Osteocyte (in vitro differentiated cells): Measurements from ENCODE around the gene SLC6A11. TPM values are rescaled to one million over a fixed set of nuclear protein-coding genes. Genes with fewer than 3 reads are reported as not detected.

Experiments
- DNase-seq: peaks from one replicate; pipeline ENCODE4 v3.0.0; 2021; ENCODE audit warnings: mixed read lengths; ENCODE audit not compliant: unreplicated experiment; ENCODE audit errors: extremely low spot score
- H3K27ac Mint-ChIP-seq: one replicate; pipeline ENCODE4 v1.8.0; 2021; ENCODE audit warnings: mild to moderate bottlenecking, mixed read lengths; ENCODE audit not compliant: unreplicated experiment
- H3K27me3 Mint-ChIP-seq: one replicate; pipeline ENCODE4 v1.8.0; 2021; ENCODE audit warnings: mixed read lengths; ENCODE audit not compliant: unreplicated experiment
- H3K36me3 Mint-ChIP-seq: one replicate; pipeline ENCODE4 v1.8.0; 2021; ENCODE audit warnings: mixed read lengths; ENCODE audit not compliant: unreplicated experiment
- H3K4me1 Mint-ChIP-seq: one replicate; pipeline ENCODE4 v1.8.0; 2021; ENCODE audit warnings: mixed read lengths; ENCODE audit not compliant: unreplicated experiment
- H3K4me3 Mint-ChIP-seq: one replicate; pipeline ENCODE4 v1.8.0; 2021; ENCODE audit warnings: mild to moderate bottlenecking, moderate library complexity, mixed read lengths; ENCODE audit not compliant: unreplicated experiment
- H3K9me3 Mint-ChIP-seq: one replicate; pipeline ENCODE4 v1.8.0; 2021; ENCODE audit warnings: mixed read lengths; ENCODE audit not compliant: unreplicated experiment
- CTCF ChIP-seq: fragments of 200-600 bp; sonication (generic); IDR thresholded peaks from 2 replicates; pipeline ENCODE4 v1.5.0; 2021; ENCODE audit warnings: antibody characterized with exemption, mild to moderate bottlenecking, moderate library complexity
- total RNA-seq: library from RNA; stranded (reverse); gene quantifications from 2 replicates; pipeline ENCODE4 v1.2.1, GENCODE V29; 2021

SLC6A11 gene
- total RNA-seq, 1 donor from 2014 or later: not detected

GRCh38 chr3:10974131-10974530, 158.1 kb downstream of the SLC6A11 start:
- DNase-seq: no peak
- Mint-ChIP-seq H3K27ac (no peak overlapping the region), H3K4me1 (peaks cover 50% of the 10 kb centered on the region), H3K4me3 (no peak overlapping the region), H3K27me3 (peaks cover 53% of the 10 kb centered on the region), H3K36me3 (no peaks in the 10 kb centered on the region), H3K9me3 (peaks cover 3% of the 10 kb centered on the region)
- no peak for TF ChIP-seq CTCF

- no peak for TF ChIP-seq CTCF
- Mint-ChIP-seq H3K36me3 (no peaks in the 10 kb centered on the region), H3K27me3 (peaks cover 50% of the 10 kb centered on the region), H3K27ac (no peak overlapping the region), H3K9me3 (peaks cover 3% of the 10 kb centered on the region), H3K4me3 (no peak overlapping the region), H3K4me1 (peaks cover 48% of the 10 kb centered on the region)
- no peak for DNase-seq
Measured at GRCh38 chr3:10974746-10975375, 158.8 kb downstream of the SLC6A11 start.

- DNase-seq: no peak
- Mint-ChIP-seq H3K4me1 (peaks cover 44% of the 10 kb centered on the region), H3K9me3 (no peaks in the 10 kb centered on the region), H3K36me3 (no peaks in the 10 kb centered on the region), H3K27me3 (peaks cover 44% of the 10 kb centered on the region), H3K4me3 (no peak overlapping the region), H3K27ac (no peak overlapping the region)
- TF ChIP-seq CTCF: no peak
Measured at GRCh38 chr3:10975695-10976234, 159.7 kb downstream of the SLC6A11 start.

GRCh38 chr3:10976770-10977169, 160.7 kb downstream of the SLC6A11 start:
- peaks cover 45% of the 10 kb centered on the region for H3K4me1 Mint-ChIP-seq
- TF ChIP-seq CTCF: no peak
- no peak for DNase-seq
- peaks cover 40% of the 10 kb centered on the region for H3K27me3 Mint-ChIP-seq
- H3K4me3 Mint-ChIP-seq: peak overlapping the region; percentile 10
- peaks cover 6% of the 10 kb centered on the region for H3K9me3 Mint-ChIP-seq
- no peak overlapping the region for H3K27ac Mint-ChIP-seq
- peaks cover 3% of the 10 kb centered on the region for H3K36me3 Mint-ChIP-seq

GRCh38 chr3:10977892-10978510, 162.0 kb downstream of the SLC6A11 start:
- peak overlapping the region; percentile 24 for H3K4me3 Mint-ChIP-seq
- peaks cover 30% of the 10 kb centered on the region for H3K27me3 Mint-ChIP-seq
- DNase-seq: no peak
- H3K9me3 Mint-ChIP-seq: peaks cover 6% of the 10 kb centered on the region
- peak overlapping the region; percentile 67 for H3K27ac Mint-ChIP-seq
- peaks cover 3% of the 10 kb centered on the region for H3K36me3 Mint-ChIP-seq
- H3K4me1 Mint-ChIP-seq: peaks cover 48% of the 10 kb centered on the region
- TF ChIP-seq CTCF: no peak
